ENCODE results near the gene ULK1. TPM values are rescaled to one million over a fixed set of nuclear protein-coding genes. Genes with fewer than 3 reads are reported as not detected.

Gene ULK1
- total and polyA plus RNA-seq, 2 of the 13 experiments (the other 11 are each of a cell fraction or from before 2014, with no cell fraction given) = 2.8 to 10.1 TPM

GRCh38 chr12:131896080-131896810, 1.8 kb downstream of the ULK1 start (continued):
- TF ChIP-seq ZNF343 (CRISPR knock-in tag; IDR thresholded peaks at IDR 0.05) (0 out of 2 replicates have a peak, but pooled peaks have one; percentile 46), THAP11 (CRISPR knock-in tag; IDR thresholded peaks at IDR 0.05) (peak; percentile 68), HMGXB3 (CRISPR knock-in tag; IDR thresholded peaks at IDR 0.05; ENCODE audit: borderline replicate concordance) (peak; percentile 54), ZNF609 (CRISPR knock-in tag; IDR thresholded peaks at IDR 0.05; ENCODE audit: borderline replicate concordance) (peak; percentile 27; the same call in 1 of the 2 replicates), ZNF460 (CRISPR knock-in tag; IDR thresholded peaks at IDR 0.05; ENCODE audit: borderline replicate concordance) (peak; percentile 39; the same call in 1 of the 2 replicates), SETDB1 (CRISPR knock-in tag; IDR thresholded peaks at IDR 0.05; ENCODE audit: borderline replicate concordance) (no peak), ZFP91 (CRISPR knock-in tag; IDR thresholded peaks at IDR 0.05; ENCODE audit: borderline replicate concordance) (peak; percentile 64; the same call in 1 of the 2 replicates)
- TF ChIP-seq, protein P1, sequence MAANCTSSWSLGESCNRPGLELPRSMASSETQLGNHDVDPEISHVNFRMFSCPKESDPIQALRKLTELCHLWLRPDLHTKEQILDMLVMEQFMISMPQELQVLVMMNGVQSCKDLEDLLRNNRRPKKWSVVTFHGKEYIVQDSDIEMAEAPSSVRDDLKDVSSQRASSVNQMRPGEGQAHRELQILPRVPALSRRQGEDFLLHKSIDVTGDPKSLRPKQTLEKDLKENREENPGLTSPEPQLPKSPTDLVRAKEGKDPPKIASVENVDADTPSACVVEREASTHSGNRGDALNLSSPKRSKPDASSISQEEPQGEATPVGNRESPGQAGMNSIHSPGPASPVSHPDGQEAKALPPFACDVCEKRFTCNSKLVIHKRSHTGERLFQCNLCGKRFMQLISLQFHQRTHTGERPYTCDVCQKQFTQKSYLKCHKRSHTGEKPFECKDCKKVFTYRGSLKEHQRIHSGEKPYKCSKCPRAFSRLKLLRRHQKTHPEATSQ (CRISPR knock-in tag; IDR thresholded peaks at IDR 0.05; ENCODE audit: borderline replicate concordance) = no peak
- TF ChIP-seq, protein P2, sequence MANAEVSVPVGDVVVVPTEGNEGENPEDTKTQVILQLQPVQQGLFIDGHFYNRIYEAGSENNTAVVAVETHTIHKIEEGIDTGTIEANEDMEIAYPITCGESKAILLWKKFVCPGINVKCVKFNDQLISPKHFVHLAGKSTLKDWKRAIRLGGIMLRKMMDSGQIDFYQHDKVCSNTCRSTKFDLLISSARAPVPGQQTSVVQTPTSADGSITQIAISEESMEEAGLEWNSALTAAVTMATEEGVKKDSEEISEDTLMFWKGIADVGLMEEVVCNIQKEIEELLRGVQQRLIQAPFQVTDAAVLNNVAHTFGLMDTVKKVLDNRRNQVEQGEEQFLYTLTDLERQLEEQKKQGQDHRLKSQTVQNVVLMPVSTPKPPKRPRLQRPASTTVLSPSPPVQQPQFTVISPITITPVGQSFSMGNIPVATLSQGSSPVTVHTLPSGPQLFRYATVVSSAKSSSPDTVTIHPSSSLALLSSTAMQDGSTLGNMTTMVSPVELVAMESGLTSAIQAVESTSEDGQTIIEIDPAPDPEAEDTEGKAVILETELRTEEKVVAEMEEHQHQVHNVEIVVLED (CRISPR knock-in tag; IDR thresholded peaks at IDR 0.05; ENCODE audit: borderline replicate concordance) = peak; percentile 49; the same call in 1 of the 2 replicates
- TF ChIP-seq, protein P3, sequence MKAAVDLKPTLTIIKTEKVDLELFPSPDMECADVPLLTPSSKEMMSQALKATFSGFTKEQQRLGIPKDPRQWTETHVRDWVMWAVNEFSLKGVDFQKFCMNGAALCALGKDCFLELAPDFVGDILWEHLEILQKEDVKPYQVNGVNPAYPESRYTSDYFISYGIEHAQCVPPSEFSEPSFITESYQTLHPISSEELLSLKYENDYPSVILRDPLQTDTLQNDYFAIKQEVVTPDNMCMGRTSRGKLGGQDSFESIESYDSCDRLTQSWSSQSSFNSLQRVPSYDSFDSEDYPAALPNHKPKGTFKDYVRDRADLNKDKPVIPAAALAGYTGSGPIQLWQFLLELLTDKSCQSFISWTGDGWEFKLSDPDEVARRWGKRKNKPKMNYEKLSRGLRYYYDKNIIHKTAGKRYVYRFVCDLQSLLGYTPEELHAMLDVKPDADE (CRISPR knock-in tag; IDR thresholded peaks at IDR 0.05) = no peak

Measured in HepG2 (cell line).